K562 (cell line): ENCODE data around the gene TOM1L1. TPM values are rescaled to one million over a fixed set of nuclear protein-coding genes. Genes with fewer than 3 reads are reported as not detected.

Experiments used
- ATF4 ChIP-seq: fragments of 450-650 bp; formaldehyde crosslinking; IDR thresholded peaks from 2 replicates; pipeline ENCODE4 v1.4.0; 2022; ENCODE audit warnings: mild to moderate bottlenecking, moderate library complexity
- BMI1 ChIP-seq: fragments of 150-350 bp; IDR thresholded peaks from 2 replicates; pipeline ENCODE4 v1.6.1; 2014; ENCODE audit warnings: low read length
- E2F4 ChIP-seq: sonication (generic); formaldehyde crosslinking; IDR thresholded peaks from 2 replicates; pipeline ENCODE4 v1.8.0; 2022; ENCODE audit warnings: mild to moderate bottlenecking, low read depth, missing genetic modification reagents
- FOXP4 ChIP-seq: sonication (generic); formaldehyde crosslinking; IDR thresholded peaks from 2 replicates; pipeline ENCODE4 v1.8.0; 2022; ENCODE audit warnings: mild to moderate bottlenecking, missing genetic modification reagents, borderline replicate concordance
- GTF2F1 ChIP-seq: IDR thresholded peaks from 2 replicates; pipeline ENCODE4 v1.6.1; 2011; ENCODE audit warnings: low read depth, low read length, improper control_type of control experiment
- HMBOX1 ChIP-seq: sonication (generic); IDR thresholded peaks from 2 replicates; pipeline ENCODE4 v1.6.1; 2016
- IFI16 ChIP-seq: fragments of 250-450 bp; sonication (Bioruptor Pico); IDR thresholded peaks from 2 replicates; pipeline ENCODE4 v2.1.2; 2022; ENCODE audit warnings: mild to moderate bottlenecking, inconsistent platforms
- RBM15 ChIP-seq: fragments of 200-400 bp; formaldehyde crosslinking; IDR thresholded peaks from 2 replicates; pipeline ENCODE4 v1.6.1; 2018; ENCODE audit warnings: mild to moderate bottlenecking, low read length, moderate library complexity; ENCODE audit not compliant: insufficient read depth
- SMARCA5 ChIP-seq: fragments of 450-650 bp; IDR thresholded peaks from 2 replicates; pipeline ENCODE4 v1.6.1; 2016
- THAP7 ChIP-seq: fragments of 250-450 bp; sonication (Bioruptor Pico); IDR thresholded peaks from 2 replicates; pipeline ENCODE4 v1.5.0; 2021
- YY1 ChIP-seq, 3 experiments: IDR thresholded peaks; 2 replicates each; pipeline ENCODE4 v1.6.1; 2011; ENCODE audit warnings: low read length in 2 of 3, mild to moderate bottlenecking in 2 of 3, moderate library complexity in 2 of 3, borderline replicate concordance in 1 of 3, control low read depth in 1 of 3, low read depth in 1 of 3; ENCODE audit not compliant: insufficient read depth in 3 of 3, insufficient replicate concordance in 2 of 3, control insufficient read depth in 1 of 3, insufficient read length in 1 of 3; ENCODE audit errors: extremely low read depth in 1 of 3
- ZC3H8 ChIP-seq: fragments of 450-650 bp; IDR thresholded peaks from 2 replicates; pipeline ENCODE4 v1.6.1; 2017
- ZEB2 ChIP-seq: fragments of 450-650 bp; IDR thresholded peaks from 2 replicates; pipeline ENCODE4 v1.6.1; 2016
- ZNF174 ChIP-seq: fragments of 250-450 bp; sonication (Bioruptor Pico); IDR thresholded peaks from 2 replicates; pipeline ENCODE4 v1.4.0; 2020; ENCODE audit warnings: mild to moderate bottlenecking
- ZNF184 ChIP-seq: sonication (generic); formaldehyde crosslinking; IDR thresholded peaks from 2 replicates; pipeline ENCODE4 v1.5.0; 2020; ENCODE audit warnings: missing genetic modification reagents
- ZNF274 ChIP-seq: IDR thresholded peaks from 2 replicates; pipeline ENCODE4 v1.6.1; 2011; ENCODE audit warnings: low read depth, mild to moderate bottlenecking, low read length, moderate library complexity, borderline replicate concordance
- ZNF507 ChIP-seq: conservative IDR thresholded peaks from 2 replicates; pipeline ENCODE4 v1.6.1; 2017; ENCODE audit warnings: missing genetic modification characterization, missing compliant biosample characterization
- polyA plus RNA-seq, 8 experiments: library from polyadenylated mRNA; depleted of rRNA in 4 of 8; stranded (reverse) in 5 of 8; unstranded in 3 of 8; fragments of >200 nt; fragmentation: Nextera tagmentation in 2 of 8; fragmentation: Illumina TruSeq in 1 of 8; extraction: Ambion mirVana in 2 of 8; extraction: Trizol in 1 of 8; gene quantifications; 2 replicates each; pipeline versions ENCODE4 v1.2.1 to v1.2.3, GENCODE V29; 2011 to 2014; ENCODE audit warnings: inconsistent platforms in 1 of 8, missing spikeins in 1 of 8
- total RNA-seq, 7 experiments: library from RNA; depleted of rRNA in 6 of 7; stranded (reverse); fragments of >200 nt in 6 of 7; fragmentation: Illumina TruSeq in 2 of 7; extraction: Trizol in 2 of 7; gene quantifications; 2 replicates each; pipeline versions ENCODE4 v1.2.1 to v1.2.3, GENCODE V29; 2011 to 2021; ENCODE audit warnings: low replicate concordance in 1 of 7

TOM1L1 gene
- total and polyA plus RNA-seq, 9 of the 15 experiments (the other 6 are each of a cell fraction or from before 2014, with no cell fraction given) = 21.3 to 74.3 (median 31.0) TPM

GRCh38 chr17:54933921-54934320 lies 33.3 kb downstream of the TOM1L1 start (continued):
- no peak for TF ChIP-seq FOXP4 (CRISPR knock-in tag)
- TF ChIP-seq ATF4 (CRISPR knock-in tag) = no peak
- no peak for TF ChIP-seq ZNF507 (tag)
- no peak for TF ChIP-seq HMBOX1
- TF ChIP-seq E2F4 (CRISPR knock-in tag) = no peak
- TF ChIP-seq BMI1 = no peak
- TF ChIP-seq IFI16 (CRISPR knock-in tag) = no peak
- TF ChIP-seq THAP7 (CRISPR knock-in tag) = no peak
- TF ChIP-seq RBM15 = no peak
- no peak for TF ChIP-seq GTF2F1
- TF ChIP-seq ZNF274 = no peak
- no peak for TF ChIP-seq YY1 (IDR thresholded peaks at IDR 0.05; ENCODE audit: borderline replicate concordance in 1 of 3, control insufficient read depth in 1 of 3, extremely low read depth in 1 of 3, insufficient read depth in 3 of 3, insufficient read length in 1 of 3, insufficient replicate concordance in 2 of 3, low read depth in 1 of 3, low read length in 2 of 3)
- TF ChIP-seq ZC3H8 = no peak
- TF ChIP-seq ZNF184 (CRISPR knock-in tag) = no peak
- no peak for TF ChIP-seq SMARCA5
- TF ChIP-seq ZEB2 = no peak
- TF ChIP-seq ZNF174 (CRISPR knock-in tag) = no peak
